Caco-2 (cell line): ENCODE measurements around the gene MCM3. TPM values are rescaled to one million over a fixed set of nuclear protein-coding genes. Genes with fewer than 3 reads are reported as not detected.

Experiments
- BruUV-seq: library from RNA; stranded (reverse); fragments of 400-500 nt; replicated peaks from 2 replicates; lab custom pipeline; 2021; lab: Mats Ljungman, UMichigan
- CTCF ChIA-PET: fragments of 300-600 bp; sonication (Branson Sonifier 250); formaldehyde crosslinking; loops from one replicate; lab custom pipeline; 2022; ENCODE audit warnings: antibody characterized with exemption; lab: Charles Lee
- POLR2A ChIA-PET: fragments of 300-600 bp; sonication (Branson Sonifier 250); formaldehyde crosslinking; loops from one replicate; lab custom pipeline; 2022; ENCODE audit warnings: antibody characterized with exemption; lab: Charles Lee
- DNase-seq, 2 experiments: peaks; one replicate each; pipeline versions ENCODE4 v3.0.0 to v3.0.0-alpha.2; 2020 to 2022
- H3K27me3 ChIP-seq: replicated peaks from 2 replicates; pipeline ENCODE4 v1.6.0; 2011; ENCODE audit warnings: low read length; ENCODE audit not compliant: control insufficient read depth, insufficient read depth
- H3K36me3 ChIP-seq: 2 replicates; pipeline ENCODE4 v1.5.1; 2011; ENCODE audit warnings: low read length; ENCODE audit not compliant: control insufficient read depth, insufficient read depth
- H3K4me1 ChIP-seq: fragments of 250-450 bp; sonication (Bioruptor Pico); 2 replicates; pipeline ENCODE4 v1.5.1; 2020; ENCODE audit warnings: mild to moderate bottlenecking
- H3K4me3 ChIP-seq: 2 replicates; pipeline ENCODE4 v1.5.1; 2011; ENCODE audit warnings: low read depth, mild to moderate bottlenecking, control low read depth, low read length
- H3K9me3 ChIP-seq: fragments of 250-450 bp; sonication (Bioruptor Pico); 2 replicates; pipeline ENCODE4 v1.5.1; 2020; ENCODE audit warnings: mild to moderate bottlenecking, moderate library complexity
- H3K27ac Mint-ChIP-seq: one replicate; pipeline ENCODE4 v1.8.0; 2022; ENCODE audit warnings: mixed read lengths; ENCODE audit not compliant: unreplicated experiment
- H3K27me3 Mint-ChIP-seq: one replicate; pipeline ENCODE4 v1.8.0; 2022; ENCODE audit warnings: mixed read lengths; ENCODE audit not compliant: insufficient read depth, unreplicated experiment
- H3K36me3 Mint-ChIP-seq: one replicate; pipeline ENCODE4 v1.8.0; 2022; ENCODE audit warnings: mild to moderate bottlenecking, mixed read lengths; ENCODE audit not compliant: insufficient read depth, unreplicated experiment
- H3K4me1 Mint-ChIP-seq: one replicate; pipeline ENCODE4 v1.8.0; 2022; ENCODE audit warnings: low read depth, mixed read lengths; ENCODE audit not compliant: unreplicated experiment
- H3K4me3 Mint-ChIP-seq: one replicate; pipeline ENCODE4 v1.8.0; 2022; ENCODE audit warnings: mild to moderate bottlenecking, moderate library complexity, mixed read lengths; ENCODE audit not compliant: unreplicated experiment
- H3K9me3 Mint-ChIP-seq: one replicate; pipeline ENCODE4 v1.8.0; 2022; ENCODE audit warnings: mixed read lengths; ENCODE audit not compliant: unreplicated experiment
- CTCF ChIP-seq, 2 experiments: fragments of 200-600 bp in 1 of 2; IDR thresholded peaks; 1 replicate in 1 of 2; 2 replicates in 1 of 2; pipeline versions ENCODE4 v1.5.1 to v1.8.0; 2011 to 2022; ENCODE audit warnings: antibody characterized with exemption in 1 of 2, control low read depth in 1 of 2, inconsistent platforms in 1 of 2, low read depth in 1 of 2, low read length in 1 of 2, mild to moderate bottlenecking in 1 of 2, moderate library complexity in 1 of 2; ENCODE audit not compliant: insufficient read depth in 1 of 2, severe bottlenecking in 1 of 2, unreplicated experiment in 1 of 2
- intact Hi-C: fragments of 100-400 bp; cut with micrococcal nuclease; formaldehyde crosslinking; loops from one replicate; pipeline ENCODE4 v1.10.0; 2022; ENCODE audit not compliant: unreplicated experiment
- total RNA-seq: library from RNA; stranded (reverse); gene quantifications from 2 replicates; pipeline ENCODE4 v1.2.3, GENCODE V29; 2022

Gene MCM3
- total RNA-seq, 1 experiment from 2014 or later, result 151 TPM

GRCh38 chr6:52297433-52297832 lies 12.9 kb upstream of the MCM3 start:
- Mint-ChIP-seq H3K27me3 (no peaks in the 10 kb centered on the region), H3K36me3 (peaks cover 6% of the 10 kb centered on the region), H3K9me3 (no peaks in the 10 kb centered on the region), H3K4me3 (no peak overlapping the region), H3K27ac (peak overlapping the region; percentile 11), H3K4me1 (peaks cover 15% of the 10 kb centered on the region)
- BruUV-seq, result no TSS peak
- POLR2A ChIA-PET, result no interaction called here
- no peaks in the 10 kb centered on the region for H3K9me3 ChIP-seq
- TF ChIP-seq CTCF (IDR thresholded peaks at IDR 0.05; ENCODE audit: insufficient read depth in 1 of 2, low read depth in 1 of 2, low read length in 1 of 2, severe bottlenecking in 1 of 2, unreplicated experiment in 1 of 2), result no peak
- H3K27me3 ChIP-seq, result no peaks in the 10 kb centered on the region
- H3K4me3 ChIP-seq, result no peak overlapping the region
- intact Hi-C loops, result loop anchor here (1.0 kb wide), 1 partner anchor 10 kb away; no protein-coding TSS in a partner anchor
- DNase-seq, result no peak
- CTCF ChIA-PET, result no interaction called here
- no peaks in the 10 kb centered on the region for H3K36me3 ChIP-seq
- no peaks in the 10 kb centered on the region for H3K4me1 ChIP-seq

DNA sequence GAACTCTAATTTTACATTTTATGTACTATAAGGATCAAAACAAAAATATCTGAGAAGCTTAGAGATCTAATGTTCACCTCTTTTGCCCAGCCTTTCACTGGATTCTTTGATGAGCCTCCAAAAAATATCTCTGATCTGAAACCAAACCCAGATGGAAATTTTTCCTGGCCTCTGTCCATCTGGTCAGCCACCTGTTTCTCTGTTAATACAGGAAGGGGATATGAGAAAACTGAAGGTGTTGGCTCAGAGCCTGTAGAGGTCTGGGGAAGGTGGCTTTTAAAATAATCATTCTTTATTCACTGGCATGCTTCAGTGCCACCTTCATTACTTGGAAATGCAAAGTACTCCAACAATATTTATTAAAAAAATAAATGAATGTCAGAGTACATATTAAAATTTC lies 8.5 kb upstream of the MCM3 start:
- no peak for DNase-seq
- H3K4me1 ChIP-seq, result no peaks in the 10 kb centered on the region
- no peak overlapping the region for H3K4me3 ChIP-seq
- intact Hi-C loops, result no loop called here
- Mint-ChIP-seq H3K9me3 (no peaks in the 10 kb centered on the region), H3K27ac (no peak overlapping the region), H3K36me3 (peaks cover 6% of the 10 kb centered on the region), H3K27me3 (no peaks in the 10 kb centered on the region), H3K4me1 (peaks cover 6% of the 10 kb centered on the region), H3K4me3 (no peak overlapping the region)
- no TSS peak for BruUV-seq
- H3K9me3 ChIP-seq, result no peaks in the 10 kb centered on the region
- no peak for TF ChIP-seq CTCF (IDR thresholded peaks at IDR 0.05; ENCODE audit: insufficient read depth in 1 of 2, low read depth in 1 of 2, low read length in 1 of 2, severe bottlenecking in 1 of 2, unreplicated experiment in 1 of 2)
- H3K36me3 ChIP-seq, result no peaks in the 10 kb centered on the region
- no peaks in the 10 kb centered on the region for H3K27me3 ChIP-seq
- POLR2A ChIA-PET, result no interaction called here
- CTCF ChIA-PET, result no interaction called here

- Mint-ChIP-seq H3K9me3 (no peaks in the 10 kb centered on the region), H3K4me3 (no peak overlapping the region), H3K4me1 (no peaks in the 10 kb centered on the region), H3K27me3 (no peaks in the 10 kb centered on the region), H3K36me3 (no peaks in the 10 kb centered on the region), H3K27ac (no peak overlapping the region)
- TF ChIP-seq CTCF (IDR thresholded peaks at IDR 0.05; ENCODE audit: insufficient read depth in 1 of 2, low read depth in 1 of 2, low read length in 1 of 2, severe bottlenecking in 1 of 2, unreplicated experiment in 1 of 2), result no peak
- DNase-seq, result no peak
- no peaks in the 10 kb centered on the region for H3K36me3 ChIP-seq
- intact Hi-C loops, result loop anchor here (10.0 kb wide), 1 partner anchor 286 kb away; the partner anchor contains the start of gene TRAM2
- H3K4me3 ChIP-seq, result no peak overlapping the region
- BruUV-seq, result no TSS peak
- no peaks in the 10 kb centered on the region for H3K27me3 ChIP-seq
- no peaks in the 10 kb centered on the region for H3K9me3 ChIP-seq
- 0 out of 2 replicates have a peak, but pooled peaks cover 6% of the 10 kb centered on the region for H3K4me1 ChIP-seq
- CTCF ChIA-PET, result interaction anchor here (0.6 kb wide), 1 partner anchor 24 kb away, joined by 3 read pairs; no protein-coding TSS in a partner anchor
- POLR2A ChIA-PET, result no interaction called here
Measured at GRCh38 chr6:52288841-52289240, 4.3 kb upstream of the MCM3 start.
